Epidermal melanocyte (primary cell): ENCODE results near the gene OLFM3.

Experiments
- DNase-seq: peaks from one replicate; pipeline ENCODE4 v3.0.0; 2011; ENCODE audit warnings: low spot score; ENCODE audit not compliant: insufficient read length

Gene OLFM3

DNA sequence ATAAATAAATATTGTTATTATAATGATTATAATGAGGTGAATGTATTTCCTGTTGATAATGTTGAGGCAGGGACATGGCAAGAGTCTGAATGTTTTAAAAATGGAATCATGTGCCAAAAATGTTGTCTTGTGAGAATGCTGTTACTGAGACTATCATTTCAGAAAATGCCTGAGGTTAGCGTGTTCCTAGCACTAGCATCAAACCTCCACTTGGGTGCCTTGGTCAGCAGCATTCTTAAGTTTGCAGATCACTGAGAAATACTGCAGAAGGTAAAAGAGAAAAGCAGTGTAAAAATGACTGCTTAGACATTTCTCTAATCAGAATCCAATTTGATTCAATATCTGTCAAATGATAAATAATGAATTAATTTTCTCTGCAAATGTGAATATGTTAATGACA, 50.8 kb downstream of the OLFM3 start:
- no peak for DNase-seq

GRCh38 chr1:101943237-101943636, 53.5 kb downstream of the OLFM3 start:
- no peak for DNase-seq

DNA sequence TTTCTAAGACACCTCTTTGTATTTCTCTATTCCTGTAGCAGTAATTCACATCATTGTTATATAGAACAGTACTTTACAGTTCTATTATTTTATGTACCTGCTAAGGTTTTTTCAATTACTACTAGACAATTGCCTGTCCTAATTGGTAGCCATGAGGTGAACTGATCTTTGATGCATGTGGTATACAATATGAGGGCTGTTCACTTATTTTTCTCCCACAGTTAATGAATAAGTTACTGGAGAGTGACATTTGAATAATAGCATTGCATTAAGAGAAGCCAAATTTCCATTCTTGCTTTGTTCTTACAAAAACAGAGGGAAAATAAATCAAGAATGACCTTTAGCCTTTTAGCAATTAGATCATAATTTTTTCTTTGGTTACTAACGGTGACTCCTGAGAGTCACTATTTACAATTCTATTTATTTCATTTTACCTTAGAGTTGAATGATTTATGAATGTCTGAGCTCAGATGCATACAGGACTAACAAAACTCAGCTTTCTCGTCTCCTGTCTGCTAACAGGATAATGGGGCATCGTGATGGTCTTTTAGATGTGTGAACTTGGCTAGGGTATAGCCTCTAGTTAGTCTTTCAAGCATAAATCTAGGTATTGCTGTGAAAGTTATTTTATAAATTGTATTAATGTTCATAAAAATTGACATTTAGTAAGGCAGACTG, 54.1 kb downstream of the OLFM3 start:
- no peak for DNase-seq

DNA sequence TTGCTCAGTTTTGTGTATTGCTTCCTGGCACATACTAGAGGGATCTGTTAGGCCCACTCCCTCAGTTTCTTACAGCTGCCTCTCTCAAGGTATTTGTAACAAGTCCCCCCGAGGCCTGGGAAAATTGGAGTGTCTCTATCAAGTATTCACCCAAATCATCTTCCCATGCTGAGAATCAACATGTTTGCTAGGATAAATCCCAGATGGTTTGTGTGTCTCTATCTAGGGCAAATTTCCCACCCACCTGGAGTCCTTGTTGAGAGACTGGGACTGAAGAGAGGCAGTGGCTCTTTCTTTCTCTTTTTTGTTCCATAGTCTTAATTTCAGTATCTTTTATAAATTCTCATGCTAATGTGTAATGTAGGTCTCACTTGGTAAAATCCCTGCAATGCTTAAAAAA, 58.0 kb downstream of the OLFM3 start:
- no peak for DNase-seq

- DNase-seq, result no peak
Observed at GRCh38 chr1:101929343-101929742, 67.4 kb downstream of the OLFM3 start.

- no peak for DNase-seq
Observed at GRCh38 chr1:101928829-101929228, 67.9 kb downstream of the OLFM3 start.

GRCh38 chr1:101924700-101925099, 72.0 kb downstream of the OLFM3 start:
- no peak for DNase-seq

DNA sequence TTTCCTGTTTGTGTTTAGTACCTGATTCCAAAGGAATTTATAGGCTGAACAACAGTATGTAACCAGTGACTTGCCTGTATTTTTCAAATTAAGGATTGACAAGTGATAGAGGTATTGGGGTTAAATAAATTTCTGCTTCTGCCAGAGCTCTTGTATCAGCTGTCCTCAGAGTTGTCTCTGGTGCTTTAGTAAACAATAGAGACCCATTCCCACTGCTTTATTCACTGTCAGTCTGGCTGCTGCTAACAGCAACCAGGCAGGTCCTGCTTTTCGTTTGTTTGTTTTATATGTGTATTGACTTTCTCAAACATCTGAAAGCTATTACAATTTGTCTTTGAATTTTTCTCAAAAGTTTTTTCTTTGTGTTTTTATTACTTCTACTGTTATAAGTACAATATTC, 76.1 kb downstream of the OLFM3 start:
- no peak for DNase-seq

DNA sequence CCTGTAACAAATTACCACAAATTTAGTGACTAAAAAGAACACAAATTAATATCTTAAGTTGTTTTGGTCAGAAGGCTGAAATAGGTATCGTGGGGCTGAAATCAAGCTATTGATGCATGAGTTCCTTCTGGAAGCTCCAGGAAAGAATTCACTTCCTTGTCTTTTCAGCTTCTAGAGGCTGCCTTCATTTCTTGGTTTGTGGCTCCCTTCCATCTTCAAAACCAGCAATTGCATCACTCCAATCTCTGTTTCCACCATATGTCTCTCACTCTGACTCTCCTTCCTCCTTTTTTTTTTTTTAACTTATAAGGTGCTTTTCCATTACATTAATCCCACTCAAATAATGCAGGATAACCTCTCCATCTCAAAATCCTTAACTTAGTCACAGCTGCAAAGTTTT, 78.4 kb downstream of the OLFM3 start:
- no peak for DNase-seq

- DNase-seq, result no peak
Observed at GRCh38 chr1:101915597-101915996, 81.1 kb downstream of the OLFM3 start.

DNA sequence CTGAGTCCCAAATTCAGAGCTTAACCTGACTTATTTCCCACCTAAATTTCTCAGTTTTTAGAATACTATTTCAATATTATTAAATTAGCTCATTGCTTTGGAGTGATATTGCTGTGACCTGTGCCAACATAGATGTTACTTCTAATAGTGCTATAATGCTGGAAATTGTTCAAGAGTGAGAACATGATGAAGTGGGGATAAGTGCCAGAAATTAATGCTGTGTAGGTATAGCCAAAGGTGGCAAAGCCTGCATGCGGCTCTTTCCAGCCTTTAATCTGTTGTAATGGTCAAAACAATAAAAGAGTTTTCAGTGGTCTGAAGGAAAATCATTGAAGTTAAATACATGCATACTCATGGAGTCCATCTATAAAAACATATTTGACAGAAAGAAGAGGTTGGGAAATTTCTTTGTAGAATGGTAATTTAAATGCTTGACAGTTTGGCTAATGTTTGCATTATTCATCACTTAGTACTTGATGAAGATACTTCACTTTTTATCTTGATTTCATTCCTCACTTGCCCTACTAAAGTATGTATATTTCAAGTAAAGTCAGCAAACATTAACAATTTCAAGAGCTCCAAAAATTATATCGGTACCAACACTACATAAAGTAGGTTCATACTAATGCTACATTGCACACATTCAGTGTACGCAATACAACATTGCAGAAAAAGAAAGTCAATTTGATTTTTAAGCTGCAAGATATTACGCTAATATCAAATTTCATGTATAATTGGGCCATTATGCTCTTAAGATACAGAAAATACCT, 82.1 kb downstream of the OLFM3 start:
- DNase-seq, result no peak

DNA sequence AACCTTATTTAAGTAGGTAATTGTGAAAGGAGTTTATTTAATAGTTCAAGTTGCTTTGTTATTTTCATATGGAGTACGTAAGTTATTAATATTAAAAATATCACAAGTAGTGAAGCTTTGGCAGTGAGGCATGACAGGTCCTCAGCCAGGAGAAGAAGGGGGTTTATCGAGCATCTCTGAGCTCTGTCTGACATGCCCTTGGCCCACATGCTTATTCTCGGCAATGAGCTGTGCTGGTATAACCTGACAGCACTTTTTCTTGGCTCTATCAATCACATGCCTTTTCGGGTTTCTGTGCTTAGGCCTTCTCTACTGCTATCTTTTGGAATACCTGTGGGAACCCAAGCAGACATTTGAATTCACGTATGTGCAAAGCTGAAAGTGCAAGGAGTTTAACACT, 84.8 kb downstream of the OLFM3 start:
- DNase-seq, result no peak

DNA sequence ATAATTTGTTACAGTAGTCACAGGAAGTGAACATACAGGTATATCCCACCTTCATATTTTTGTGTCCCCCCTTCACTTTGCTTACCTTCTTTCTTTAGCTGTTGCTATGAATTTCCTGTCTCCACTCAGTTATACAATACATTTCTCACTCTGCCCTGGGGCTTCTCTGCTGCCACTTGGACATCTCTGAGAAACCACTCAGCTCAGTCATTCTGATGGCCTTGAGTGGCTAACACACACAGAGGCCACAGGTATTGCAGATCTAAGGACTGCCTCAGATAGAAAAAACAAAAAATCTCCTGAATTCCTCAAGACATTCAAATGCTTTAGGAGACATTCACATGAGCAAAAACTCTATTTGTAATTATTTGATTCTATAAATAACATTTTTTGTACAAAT, 87.7 kb downstream of the OLFM3 start:
- DNase-seq, result no peak

DNA sequence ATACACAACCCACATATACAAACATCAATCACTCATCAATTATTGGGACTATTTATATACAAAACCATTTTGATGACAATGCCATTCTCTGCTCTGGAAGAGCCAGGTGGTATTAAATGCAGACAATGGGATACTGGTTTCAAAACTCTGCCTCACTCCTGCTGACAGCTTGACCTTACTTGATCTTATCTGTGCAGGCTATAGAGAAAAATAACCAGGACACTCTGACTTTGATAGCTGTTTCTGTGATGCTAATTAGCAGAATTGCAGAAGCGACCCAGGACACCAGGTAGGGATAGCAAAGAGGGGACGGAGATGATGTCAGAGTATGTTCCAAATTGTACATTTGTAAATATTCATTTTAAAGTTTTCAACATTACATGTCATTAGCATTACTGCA, 89.5 kb downstream of the OLFM3 start:
- DNase-seq, result no peak

GRCh38 chr1:101905283-101905835, 91.4 kb downstream of the OLFM3 start:
- no peak for DNase-seq

- no peak for DNase-seq
Observed at GRCh38 chr1:101902199-101902598, 94.5 kb downstream of the OLFM3 start.

GRCh38 chr1:101898137-101898536, 98.6 kb downstream of the OLFM3 start:
- DNase-seq, result no peak

GRCh38 chr1:101884621-101885020, 112.1 kb downstream of the OLFM3 start:
- DNase-seq, result no peak

DNA sequence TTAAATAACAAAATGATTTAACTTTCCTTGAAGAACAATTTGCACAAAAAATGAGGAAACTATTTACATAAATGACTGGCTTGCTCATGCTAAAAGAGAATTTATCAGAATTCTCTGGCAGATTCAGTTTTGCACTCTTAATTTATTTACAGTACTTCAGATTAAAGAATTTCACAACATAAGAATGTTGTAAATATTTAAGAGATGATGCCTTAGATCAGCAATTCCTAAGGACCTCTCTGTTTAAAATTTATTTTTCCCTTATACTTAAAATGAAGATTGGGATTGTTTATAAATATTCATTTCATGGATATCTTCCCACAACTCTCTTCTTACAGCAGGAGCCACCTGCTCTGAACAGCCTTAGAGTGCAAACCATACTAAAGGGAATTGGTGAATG, 120.8 kb downstream of the OLFM3 start:
- DNase-seq, result no peak

- DNase-seq, result no peak
Observed at GRCh38 chr1:101873672-101874071, 123.1 kb downstream of the OLFM3 start.

DNA sequence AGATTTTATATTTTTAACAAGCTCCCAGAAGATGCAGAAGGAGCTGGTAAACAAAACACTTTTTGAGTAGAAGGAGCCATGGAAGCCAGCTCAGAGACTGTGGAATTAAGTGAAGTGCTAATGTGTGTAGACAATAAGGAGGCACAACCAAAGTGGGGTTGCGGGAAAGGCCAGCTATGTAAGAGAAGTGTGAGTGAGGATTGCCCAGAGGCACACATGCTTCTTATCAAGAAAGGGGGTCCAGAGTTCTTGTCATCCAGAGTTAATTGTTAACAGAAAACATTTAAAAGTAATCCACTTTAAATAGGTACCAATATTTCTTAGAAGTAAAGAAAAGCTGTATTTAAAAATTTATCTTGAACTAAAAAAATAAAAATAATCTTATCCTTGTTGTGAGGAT, 136.8 kb downstream of the OLFM3 start:
- no peak for DNase-seq

DNA sequence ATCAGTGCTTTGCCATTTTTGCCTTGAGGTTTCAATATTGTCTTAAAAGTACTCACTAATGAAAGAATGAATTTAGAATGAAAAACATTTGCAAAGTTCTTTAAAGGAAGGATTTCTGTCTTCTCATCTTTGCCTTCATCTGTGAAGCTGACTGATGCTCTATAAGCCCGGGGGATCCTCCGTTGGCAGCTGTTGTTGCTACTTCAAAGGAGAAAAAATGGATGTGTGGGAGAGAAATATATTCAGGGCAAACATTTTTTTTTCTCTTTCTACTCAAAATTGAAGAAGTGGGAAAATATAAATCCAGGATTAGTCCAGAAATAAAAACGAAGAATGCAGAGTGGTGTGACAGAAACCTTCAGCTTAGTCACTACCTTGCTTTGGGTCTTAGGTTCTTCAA, 142.5 kb downstream of the OLFM3 start:
- DNase-seq, result no peak

- no peak for DNase-seq
Observed at GRCh38 chr1:101852936-101853335, 143.8 kb downstream of the OLFM3 start.
